MM.1S (cell line): ENCODE data around the gene STRA6.

Experiments
- CTCF ChIP-seq: fragments of 300-600 bp; sonication (generic); IDR thresholded peaks from 2 replicates; pipeline ENCODE4 v1.5.1; 2016; ENCODE audit warnings: antibody characterized with exemption, low read length, mixed read lengths
- EZH2 ChIP-seq: fragments of 300-600 bp; sonication (generic); optimal IDR thresholded peaks from 2 replicates; pipeline ENCODE3; 2017; ENCODE audit warnings: low read depth, mild to moderate bottlenecking, antibody characterized with exemption, low read length, mixed read lengths
- EZH2phosphoT487 ChIP-seq: fragments of 300-600 bp; sonication (generic); IDR thresholded peaks from 2 replicates; pipeline ENCODE4 v1.6.1; 2018; ENCODE audit warnings: antibody characterized with exemption, low read length

GRCh38 chr15:74179983-74180880 lies 22.4 kb downstream of the STRA6 start:
- TF ChIP-seq EZH2 (no peak), CTCF (no peak), EZH2phosphoT487 (no peak)
